GM23338 (cell line): ENCODE results near the gene FXYD5. TPM values are rescaled to one million over a fixed set of nuclear protein-coding genes. Genes with fewer than 3 reads are reported as not detected.

Experiments
- ATAC-seq: fragments of 200-7000 bp; cut with Tn5 transposase; 3 replicates; pipeline ENCODE4 v1.9.1; 2020
- DNase-seq: peaks from one replicate; pipeline ENCODE4 v3.0.0-alpha.2; 2015; ENCODE audit warnings: low spot score
- H2AFZ ChIP-seq: fragments of 200-600 bp; sonication (generic); 2 replicates; pipeline ENCODE4 v1.8.0; 2016; ENCODE audit warnings: antibody characterized with exemption, mild to moderate bottlenecking, moderate library complexity
- H3F3A ChIP-seq: fragments of 200-600 bp; sonication (generic); replicated peaks from 2 replicates; pipeline ENCODE4 v1.8.0; 2017; ENCODE audit warnings: antibody characterized with exemption, mixed run types, low read depth
- H3K27ac ChIP-seq: fragments of 200-600 bp; sonication (generic); 2 replicates; pipeline ENCODE4 v1.6.1; 2016; ENCODE audit warnings: low read depth
- H3K27me3 ChIP-seq: fragments of 200-600 bp; sonication (generic); 2 replicates; pipeline ENCODE4 v1.8.0; 2016; ENCODE audit warnings: mild to moderate bottlenecking, mixed run types, moderate library complexity; ENCODE audit not compliant: insufficient read depth
- H3K36me3 ChIP-seq: fragments of 200-600 bp; sonication (generic); 2 replicates; pipeline ENCODE4 v1.8.0; 2016; ENCODE audit warnings: mild to moderate bottlenecking; ENCODE audit not compliant: insufficient read depth
- H3K4me1 ChIP-seq: fragments of 200-600 bp; sonication (generic); 2 replicates; pipeline ENCODE4 v1.8.0; 2016; ENCODE audit warnings: mild to moderate bottlenecking, moderate library complexity; ENCODE audit not compliant: insufficient read depth
- H3K4me2 ChIP-seq: fragments of 200-600 bp; sonication (generic); 2 replicates; pipeline ENCODE4 v1.7.1; 2017; ENCODE audit warnings: mixed run types
- H3K4me3 ChIP-seq: fragments of 200-600 bp; sonication (generic); 2 replicates; pipeline ENCODE4 v1.6.1; 2016; ENCODE audit warnings: mixed run types
- H3K79me2 ChIP-seq: fragments of 200-600 bp; sonication (generic); replicated peaks from 2 replicates; pipeline ENCODE4 v1.8.0; 2017; ENCODE audit warnings: mild to moderate bottlenecking; ENCODE audit not compliant: insufficient read depth
- H3K9me2 ChIP-seq: fragments of 200-600 bp; sonication (generic); 2 replicates; pipeline ENCODE4 v1.8.0; 2017; ENCODE audit not compliant: insufficient read depth
- H4K20me1 ChIP-seq: fragments of 200-600 bp; sonication (generic); replicated peaks from 2 replicates; pipeline ENCODE4 v1.8.0; 2017; ENCODE audit warnings: mild to moderate bottlenecking; ENCODE audit not compliant: insufficient read depth
- H3K27ac Mint-ChIP-seq: 2 replicates; pipeline ENCODE4 v1.8.0; 2020; ENCODE audit warnings: inconsistent platforms, mild to moderate bottlenecking, moderate library complexity, mixed read lengths
- H3K27me3 Mint-ChIP-seq: 3 replicates; pipeline ENCODE4 v1.8.0; 2022; ENCODE audit warnings: low read depth, mild to moderate bottlenecking, moderate library complexity, mixed read lengths, inconsistent platforms; ENCODE audit not compliant: insufficient read depth, poor library complexity
- H3K36me3 Mint-ChIP-seq: 3 replicates; pipeline ENCODE4 v1.8.0; 2021; ENCODE audit warnings: low read depth, mild to moderate bottlenecking, inconsistent platforms, moderate library complexity, mixed read lengths
- H3K4me1 Mint-ChIP-seq: 3 replicates; pipeline ENCODE4 v1.8.0; 2020; ENCODE audit warnings: mild to moderate bottlenecking, inconsistent platforms, mixed read lengths
- H3K4me3 Mint-ChIP-seq: 3 replicates; pipeline ENCODE4 v1.8.0; 2021; ENCODE audit warnings: moderate library complexity, mild to moderate bottlenecking, inconsistent platforms, mixed read lengths
- H3K9me3 Mint-ChIP-seq: 3 replicates; pipeline ENCODE4 v1.8.0; 2020; ENCODE audit warnings: moderate library complexity, mild to moderate bottlenecking, inconsistent platforms, mixed read lengths
- CTCF ChIP-seq, 2 experiments: fragments of 200-600 bp in 1 of 2; sonication (generic) in 1 of 2; conservative IDR thresholded peaks; 2 replicates each; pipeline versions ENCODE4 v1.5.1 to v1.6.1; 2016 to 2017; ENCODE audit warnings: antibody characterized with exemption in 2 of 2, low read depth in 2 of 2, mild to moderate bottlenecking in 2 of 2, moderate library complexity in 1 of 2
- ETS1 ChIP-seq: IDR thresholded peaks from 2 replicates; pipeline ENCODE4 v1.6.1; 2016; ENCODE audit warnings: antibody characterized with exemption
- JUNB ChIP-seq: IDR thresholded peaks from one replicate; pipeline ENCODE4 v1.6.1; 2016; ENCODE audit warnings: antibody characterized with exemption; ENCODE audit not compliant: unreplicated experiment
- NANOG ChIP-seq: IDR thresholded peaks from 2 replicates; pipeline ENCODE4 v1.6.1; 2016; ENCODE audit warnings: antibody characterized with exemption, borderline replicate concordance
- POLR2AphosphoS5 ChIP-seq: IDR thresholded peaks from 2 replicates; pipeline ENCODE4 v1.6.1; 2016; ENCODE audit warnings: antibody characterized with exemption, low read depth
- STAT1 ChIP-seq: IDR thresholded peaks from one replicate; pipeline ENCODE4 v1.6.1; 2016; ENCODE audit warnings: antibody characterized with exemption; ENCODE audit not compliant: unreplicated experiment
- ZNF114 ChIP-seq: fragments of 250-450 bp; sonication (Bioruptor Pico); IDR thresholded peaks from 2 replicates; pipeline ENCODE4 v1.5.0; 2020; ENCODE audit warnings: mild to moderate bottlenecking, moderate library complexity
- ZNF331 ChIP-seq: fragments of 250-450 bp; sonication (Bioruptor Pico); IDR thresholded peaks from 2 replicates; pipeline ENCODE4 v1.5.0; 2020; ENCODE audit warnings: low read depth, mild to moderate bottlenecking, moderate library complexity
- ZNF462 ChIP-seq: fragments of 250-450 bp; sonication (Bioruptor Pico); IDR thresholded peaks from 2 replicates; pipeline ENCODE4 v1.5.0; 2020; ENCODE audit warnings: mild to moderate bottlenecking, moderate library complexity
- polyA plus RNA-seq: library from polyadenylated mRNA; unstranded; fragments of >200 nt; fragmentation: Nextera tagmentation; extraction: Ambion mirVana; gene quantifications from 2 replicates; pipeline ENCODE4 v1.2.1, GENCODE V29; 2016
- total RNA-seq: library from RNA; depleted of rRNA; stranded (reverse); fragments of >200 nt; shearing (Covaris generic); gene quantifications from 2 replicates; pipeline ENCODE4 v1.2.3, GENCODE V29; 2014

The FXYD5 gene
- total and polyA plus RNA-seq, 2 experiments from 2014 or later = 97.7 to 233 TPM

GRCh38 chr19:35216833-35217648, 62.5 kb downstream of the FXYD5 start:
- Histone ChIP-seq H3K4me1 (no peaks in the 10 kb centered on the region), H3K27me3 (no peaks in the 10 kb centered on the region), H3K36me3 (no peaks in the 10 kb centered on the region), H3K27ac (no peak overlapping the region), H4K20me1 (no peaks in the 10 kb centered on the region), H3K4me2 (no peak overlapping the region), H3K79me2 (no peaks in the 10 kb centered on the region), H3K4me3 (no peak overlapping the region), H3K9me2 (peaks cover 10% of the 10 kb centered on the region; the same call in 1 of the 2 replicates), H3F3A (0 out of 2 replicates have a peak, but pooled peaks cover 3% of the 10 kb centered on the region), H2AFZ (no peak overlapping the region)
- no peak overlapping the region for H3K27ac Mint-ChIP-seq
- DNase-seq (peak; percentile 60), ATAC-seq (peak; percentile 51; the same call in 2 of the 3 replicates)
- peaks cover 12% of the 10 kb centered on the region; the same call in 1 of the 3 replicates for H3K36me3 Mint-ChIP-seq
- no peak overlapping the region for H3K4me3 Mint-ChIP-seq
- H3K27me3 Mint-ChIP-seq = peaks cover 9% of the 10 kb centered on the region
- H3K9me3 Mint-ChIP-seq = peaks cover 21% of the 10 kb centered on the region
- TF ChIP-seq POLR2AphosphoS5 = no peak
- TF ChIP-seq STAT1 = no peak
- TF ChIP-seq CTCF (conservative IDR thresholded peaks at IDR 0.05; ENCODE audit: low read depth in 2 of 2) = peak; percentile 47 to 76
- peaks cover 5% of the 10 kb centered on the region for H3K4me1 Mint-ChIP-seq

- no peaks in the 10 kb centered on the region for H3K79me2 ChIP-seq
- no peaks in the 10 kb centered on the region for H3K36me3 ChIP-seq
- no peak for DNase-seq
- H3K4me1 ChIP-seq = no peaks in the 10 kb centered on the region
- no peak for ATAC-seq
- no peaks in the 10 kb centered on the region for H4K20me1 ChIP-seq
- no peak overlapping the region for H3K4me2 ChIP-seq
- Mint-ChIP-seq H3K9me3 (peaks cover 21% of the 10 kb centered on the region), H3K4me1 (peaks cover 5% of the 10 kb centered on the region), H3K4me3 (no peak overlapping the region), H3K36me3 (peaks cover 12% of the 10 kb centered on the region; the same call in 1 of the 3 replicates), H3K27ac (no peak overlapping the region), H3K27me3 (peaks cover 6% of the 10 kb centered on the region)
- no peak overlapping the region for H3K27ac ChIP-seq
- H3K9me2 ChIP-seq = peaks cover 10% of the 10 kb centered on the region; the same call in 1 of the 2 replicates
- no peak overlapping the region for H2AFZ ChIP-seq
- no peak overlapping the region for H3K4me3 ChIP-seq
- no peaks in the 10 kb centered on the region for H3K27me3 ChIP-seq
- H3F3A ChIP-seq = 0 out of 2 replicates have a peak, but pooled peaks cover 3% of the 10 kb centered on the region
- no peak for TF ChIP-seq ETS1
- TF ChIP-seq ZNF114 = no peak
- TF ChIP-seq ZNF462 = no peak
- no peak for TF ChIP-seq POLR2AphosphoS5
- no peak for TF ChIP-seq NANOG
- TF ChIP-seq STAT1 = no peak
- no peak for TF ChIP-seq CTCF (conservative IDR thresholded peaks at IDR 0.05; ENCODE audit: low read depth in 2 of 2)
- no peak for TF ChIP-seq ZNF331 (CRISPR knock-in tag)
- TF ChIP-seq JUNB = no peak
Observed at GRCh38 chr19:35217649-35217990, 63.1 kb downstream of the FXYD5 start.
